HG02973 (cell line): ENCODE measurements around the gene CDK17.
"Not testable (repeated sequence)": the region's sequence is repeated elsewhere in the genome, so short reads cannot be mapped to it uniquely, and the experiment has no call there.

Experiments used
- ATAC-seq: cut with Tn5 transposase; IDR thresholded peaks from one replicate; pipeline ENCODE4 v1.9.1; 2021; ENCODE audit warnings: moderate library complexity; ENCODE audit not compliant: unreplicated experiment

CDK17 gene

GRCh38 chr12:96323906-96324305 lies 76.3 kb downstream of the CDK17 start:
- ATAC-seq: no peak

DNA sequence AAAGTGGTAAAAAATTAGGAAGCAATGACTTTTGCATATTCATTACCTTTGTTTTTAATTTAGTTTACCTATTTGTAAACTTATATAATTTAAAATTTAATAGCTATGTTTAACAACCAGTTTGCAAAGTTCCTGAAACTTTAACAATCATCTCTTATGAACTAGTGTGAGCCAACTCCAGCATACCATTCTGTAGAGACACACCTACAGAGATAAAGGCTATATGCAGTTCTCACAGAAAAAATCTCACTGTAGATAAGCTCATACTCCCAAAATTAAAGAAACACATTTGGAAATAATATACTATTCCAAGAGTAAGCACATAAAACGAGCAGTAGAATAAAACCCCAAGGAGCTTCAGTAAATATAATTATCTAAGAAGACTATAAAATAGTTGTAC lies 77.5 kb downstream of the CDK17 start:
- ATAC-seq: no peak

DNA sequence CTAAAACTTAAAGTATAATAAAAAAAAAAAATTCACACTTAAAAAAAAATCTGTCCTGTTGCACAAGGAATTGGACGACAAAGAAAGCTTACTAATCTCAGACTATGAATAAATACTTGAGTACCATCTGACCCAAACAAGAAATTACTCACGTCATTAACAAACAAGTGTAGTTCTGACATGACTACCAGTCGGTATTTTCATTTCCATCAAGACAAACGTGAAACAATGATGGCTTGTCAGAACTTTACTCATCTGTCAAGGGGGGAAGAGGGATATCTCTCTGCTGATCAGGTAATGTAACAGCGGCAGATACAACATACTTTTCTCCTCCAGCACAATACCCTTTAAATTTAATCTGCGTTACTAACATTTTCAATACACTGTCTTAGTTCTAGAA lies 78.3 kb downstream of the CDK17 start:
- ATAC-seq: no peak

- not testable (repeated sequence) for ATAC-seq
These were observed 82.4 kb downstream of the CDK17 start for GRCh38 chr12:96317801-96318200.

GRCh38 chr12:96315741-96316481 lies 84.3 kb downstream of the CDK17 start:
- ATAC-seq: not testable (repeated sequence)

DNA sequence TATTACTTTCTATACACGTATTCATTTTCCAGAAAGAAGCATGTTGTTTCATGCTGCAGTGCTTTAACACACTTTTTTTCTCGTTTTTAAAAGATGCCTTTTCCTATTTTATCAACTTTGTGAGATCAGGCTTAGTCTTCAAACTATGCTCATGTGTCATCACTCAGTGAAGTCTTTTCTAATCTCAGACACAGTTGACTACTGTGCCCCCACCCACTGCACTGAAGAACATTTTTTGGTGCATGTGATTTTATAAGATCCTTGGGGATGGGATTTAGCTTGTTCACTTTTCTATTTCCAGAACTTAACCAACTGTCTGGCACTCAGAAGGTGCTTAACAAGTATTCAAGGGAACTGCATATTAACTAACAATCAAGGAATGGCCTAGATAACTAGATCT lies 85.5 kb downstream of the CDK17 start:
- no peak for ATAC-seq

GRCh38 chr12:96313606-96314005 lies 86.6 kb downstream of the CDK17 start:
- no peak for ATAC-seq

DNA sequence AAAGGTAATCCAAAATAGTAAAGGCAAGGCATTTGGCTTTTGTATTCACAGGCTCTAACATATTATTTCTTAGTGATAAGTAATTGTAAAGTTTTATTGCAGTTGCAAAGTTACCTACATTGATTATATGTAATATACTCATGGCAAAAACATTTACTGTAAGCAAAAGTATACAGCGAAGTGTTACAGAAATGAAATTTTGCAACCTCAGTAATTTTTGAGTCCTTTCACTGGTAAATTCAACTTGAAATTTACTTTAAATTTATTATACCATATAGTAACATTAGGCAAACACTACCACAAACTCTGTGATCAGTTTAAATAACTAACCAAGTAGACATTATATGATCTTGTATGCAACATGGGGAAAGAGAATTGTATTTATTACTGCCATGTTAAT lies 89.0 kb downstream of the CDK17 start:
- ATAC-seq: no peak

GRCh38 chr12:96310067-96310466 lies 90.2 kb downstream of the CDK17 start:
- ATAC-seq: no peak

DNA sequence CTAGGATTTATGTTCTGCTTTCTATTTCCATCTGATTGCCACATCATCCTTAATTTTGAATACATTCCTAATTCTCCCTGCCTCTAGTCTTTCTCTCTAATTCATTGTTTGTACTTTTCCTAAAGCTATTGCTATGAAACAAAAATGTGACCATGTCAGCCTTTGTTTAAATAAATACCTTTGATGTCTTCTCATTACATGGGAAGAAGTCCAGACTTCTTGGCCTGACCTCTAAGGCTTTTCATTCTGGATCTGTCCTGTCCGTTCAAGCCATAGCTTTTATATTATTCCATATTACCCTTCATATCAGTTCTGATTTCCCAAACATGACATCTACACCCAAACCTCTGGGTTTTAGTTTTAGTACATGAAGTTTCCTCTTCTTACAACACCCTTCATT lies 91.4 kb downstream of the CDK17 start:
- ATAC-seq: no peak

- no peak for ATAC-seq
These were observed 94.6 kb downstream of the CDK17 start for GRCh38 chr12:96305665-96306064.

GRCh38 chr12:96303653-96304052 lies 96.6 kb downstream of the CDK17 start:
- no peak for ATAC-seq

GRCh38 chr12:96302687-96303310 lies 97.4 kb downstream of the CDK17 start:
- no peak for ATAC-seq

- ATAC-seq: no peak
These were observed 98.5 kb downstream of the CDK17 start for GRCh38 chr12:96301732-96302131.

- no peak for ATAC-seq
These were observed 100.2 kb downstream of the CDK17 start for GRCh38 chr12:96300064-96300463.

DNA sequence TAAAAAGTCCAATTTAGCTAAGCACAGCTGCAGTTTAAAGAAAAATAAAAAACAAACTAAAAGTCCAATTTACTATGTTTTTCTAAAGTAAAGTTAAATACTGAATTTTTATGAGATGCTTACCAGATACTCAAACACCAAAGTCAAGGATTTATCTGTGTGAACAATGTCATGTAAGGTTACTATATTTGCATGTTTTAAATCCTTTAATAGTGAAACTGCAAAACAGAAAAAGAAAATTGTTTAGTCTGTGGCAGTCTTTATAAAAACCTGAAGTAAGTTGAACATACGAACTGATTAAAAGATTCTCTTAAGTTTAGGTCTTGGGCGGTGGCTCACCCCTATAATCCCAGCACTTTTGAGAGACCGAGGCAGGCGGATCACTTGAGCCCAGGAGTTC lies 102.7 kb downstream of the CDK17 start:
- no peak for ATAC-seq

DNA sequence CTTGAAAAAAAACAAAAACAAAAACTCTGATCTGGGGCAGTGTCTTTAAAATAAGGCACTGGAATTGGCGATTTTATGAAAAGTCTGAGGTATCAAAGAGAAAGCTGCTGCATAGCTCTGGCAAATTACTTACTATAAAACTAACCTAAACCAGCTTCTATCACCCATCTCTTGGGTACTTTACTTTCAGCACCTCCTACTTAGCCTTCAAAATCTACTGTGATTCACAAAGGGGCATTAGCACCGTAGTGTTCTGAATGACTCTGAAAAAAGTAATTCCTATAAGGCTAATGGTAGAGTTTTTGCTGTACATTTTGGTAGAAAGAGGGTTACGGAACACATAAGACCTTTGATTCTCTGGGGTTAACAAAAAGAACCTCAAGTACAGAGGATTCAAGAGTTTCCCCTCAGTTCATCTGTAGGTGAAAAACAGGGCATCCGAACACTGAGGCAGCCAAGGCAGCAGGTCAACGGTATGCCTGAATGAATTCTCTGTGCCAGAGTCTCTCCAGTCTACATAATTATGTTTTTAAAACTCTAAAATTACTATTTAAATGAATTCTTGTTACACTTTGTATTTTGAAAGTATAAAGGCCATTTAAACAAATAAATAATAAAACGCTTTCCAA lies 104.6 kb downstream of the CDK17 start:
- ATAC-seq: no peak

DNA sequence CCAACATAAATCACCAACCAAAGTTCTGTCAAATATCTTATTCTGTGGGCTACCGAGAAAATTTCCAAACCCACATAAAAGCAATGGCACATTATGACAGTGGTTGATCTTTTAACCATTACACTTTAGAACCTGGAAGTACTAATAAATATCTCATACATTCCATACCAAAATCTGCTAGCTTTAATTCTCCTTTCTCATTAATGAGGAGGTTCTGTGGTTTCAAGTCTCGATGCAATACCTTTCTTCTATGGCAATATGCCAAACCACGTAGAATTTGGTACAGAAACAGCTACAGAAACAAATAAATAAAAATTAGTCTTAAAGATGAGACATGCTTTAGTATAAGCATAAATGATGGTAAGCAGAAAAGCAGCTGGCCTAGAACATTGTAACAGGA lies 105.4 kb downstream of the CDK17 start:
- ATAC-seq: no peak

DNA sequence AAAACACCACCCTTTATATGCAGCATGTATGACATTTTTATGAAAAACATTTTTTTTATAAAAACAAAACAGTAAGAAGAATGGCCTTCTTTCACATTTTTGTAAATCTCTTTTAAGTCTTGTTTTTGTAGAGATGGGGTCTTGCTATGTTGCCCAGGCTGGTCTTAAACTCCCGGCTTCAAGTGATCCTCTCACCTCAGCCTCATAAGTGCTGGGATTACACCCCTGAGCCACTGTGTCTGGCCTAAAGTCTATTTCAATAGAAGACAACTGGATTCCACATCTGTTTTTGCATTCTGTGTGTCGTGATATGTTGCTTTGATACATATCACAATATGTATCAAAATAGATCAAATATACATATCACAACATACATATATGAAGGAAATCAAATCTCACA lies 107.1 kb downstream of the CDK17 start:
- ATAC-seq: no peak

DNA sequence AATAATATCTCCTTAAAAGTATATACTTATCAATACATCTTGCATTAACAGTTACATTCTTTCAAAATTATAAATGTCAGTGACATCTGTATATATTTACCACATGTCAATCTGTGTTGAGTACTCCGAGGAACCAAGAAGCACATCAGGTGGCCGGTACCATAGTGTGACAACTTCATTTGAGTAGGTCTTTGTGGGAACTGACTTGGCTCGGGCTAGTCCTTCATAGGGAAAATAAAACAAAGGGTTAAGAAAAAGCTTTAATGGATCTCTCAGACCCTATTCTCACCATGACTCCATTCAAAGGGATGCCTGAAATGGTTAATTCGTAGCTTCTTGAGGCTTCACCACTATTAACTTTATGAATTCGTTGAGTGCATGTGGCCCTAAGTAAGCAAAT lies 111.2 kb downstream of the CDK17 start:
- ATAC-seq: no peak

DNA sequence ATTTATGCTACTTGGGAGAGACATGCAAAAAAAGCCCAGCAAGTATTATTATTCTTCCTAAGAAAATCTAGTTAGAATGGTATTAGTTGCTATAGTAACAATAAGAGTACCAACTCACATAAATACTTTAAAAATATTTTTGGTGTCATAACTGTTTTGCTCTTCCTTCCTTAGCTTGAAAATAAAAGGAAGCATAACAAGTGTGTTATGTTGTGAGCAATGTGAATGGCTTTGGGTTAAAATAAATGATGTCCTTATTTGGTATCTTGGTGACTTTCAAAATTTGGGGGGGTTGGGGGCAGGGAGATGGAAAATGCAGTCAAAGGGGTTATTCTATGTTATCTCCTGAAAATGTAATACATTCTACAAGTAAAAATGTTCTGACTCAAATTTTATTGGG lies 115.1 kb downstream of the CDK17 start:
- ATAC-seq: no peak

GRCh38 chr12:96274331-96274730 lies 125.9 kb downstream of the CDK17 start:
- ATAC-seq: peak; percentile 79
